Upper lobe of left lung (tissue), 4 donors: ENCODE results near the gene GINS1.

ENCODE experiments used
- CTCF ChIP-seq, 6 experiments: fragments of 450-650 bp in 4 of 6; fragments of 200-600 bp in 2 of 6; sonication (generic) in 2 of 6; IDR thresholded peaks; one replicate each; pipeline ENCODE4 v1.5.1; 2016 to 2019; ENCODE audit warnings: antibody characterized with exemption in 6 of 6
- EP300 ChIP-seq, 4 donors: sonication (generic); formaldehyde crosslinking; IDR thresholded peaks; one replicate each; pipeline ENCODE4 v1.5.1; 2017; ENCODE audit warnings: antibody characterized with exemption in 4 of 4, control low read depth in 2 of 4
- POLR2AphosphoS5 ChIP-seq, 2 donors: sonication (generic); formaldehyde crosslinking; IDR thresholded peaks; one replicate each; pipeline ENCODE4 v1.5.1; 2017; ENCODE audit warnings: antibody characterized with exemption in 2 of 2

DNA sequence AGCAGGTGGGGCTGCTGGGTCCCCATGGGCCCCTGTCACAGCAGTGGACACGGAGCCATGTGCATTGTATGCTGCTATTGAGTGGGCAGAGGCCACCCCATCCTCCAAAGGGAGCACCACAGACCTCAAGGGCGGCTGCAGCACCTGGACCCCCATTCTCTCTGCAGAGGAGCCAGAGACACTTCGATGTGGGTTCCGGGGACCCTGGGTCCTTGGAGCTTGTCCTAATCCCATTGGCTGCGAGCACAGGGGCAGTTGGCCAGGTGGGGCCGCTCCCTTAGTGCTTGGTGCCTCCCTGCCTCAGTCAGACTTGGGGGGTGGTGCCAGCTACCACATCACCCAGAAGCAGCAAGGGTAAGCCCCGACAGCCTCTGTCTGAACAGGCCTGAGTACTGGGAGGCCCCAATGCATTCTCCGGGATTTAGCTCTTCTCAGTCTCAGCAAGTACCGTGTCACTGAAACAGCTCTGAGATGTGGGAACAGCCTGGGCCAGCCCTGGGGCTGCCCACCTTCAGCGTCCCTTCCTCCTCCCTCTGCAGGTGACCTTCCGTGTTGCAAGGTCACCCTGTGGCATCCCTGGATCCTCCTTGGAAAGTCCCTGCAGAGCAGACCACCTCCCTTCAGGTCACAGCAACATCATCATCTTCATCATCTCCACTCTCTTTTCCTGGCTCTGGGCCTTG is 73.9 kb downstream of the GINS1 start:
- TF ChIP-seq CTCF (IDR thresholded peaks at IDR 0.05) = no peak
- TF ChIP-seq EP300 (IDR thresholded peaks at IDR 0.05) = no peak
- TF ChIP-seq POLR2AphosphoS5 (IDR thresholded peaks at IDR 0.05) = no peak
